ENCODE results near the gene LPCAT2.

Gene LPCAT2

GRCh38 chr16:55505333-55506015 is 3.4 kb upstream of the LPCAT2 start:
- DNase-seq = no peak

GRCh38 chr16:55506083-55506482 is 2.8 kb upstream of the LPCAT2 start:
- DNase-seq = no peak

- DNase-seq = no peak
These were observed 2.2 kb upstream of the LPCAT2 start for GRCh38 chr16:55506708-55507107.

GRCh38 chr16:55508271-55508921 is 476 bp upstream of the LPCAT2 start:
- DNase-seq = no peak

- DNase-seq = no peak
These were observed 1.4 kb downstream of the LPCAT2 start for GRCh38 chr16:55510185-55510805.

GRCh38 chr16:55512941-55513340 is 4.1 kb downstream of the LPCAT2 start:
- no peak for DNase-seq

- no peak for DNase-seq
These were observed 4.7 kb downstream of the LPCAT2 start for GRCh38 chr16:55513616-55514015.

- DNase-seq = no peak
These were observed 6.2 kb downstream of the LPCAT2 start for GRCh38 chr16:55515111-55515510.

GRCh38 chr16:55521792-55522191 is 12.9 kb downstream of the LPCAT2 start:
- DNase-seq = no peak

GRCh38 chr16:55526441-55526840 is 17.6 kb downstream of the LPCAT2 start:
- no peak for DNase-seq

- DNase-seq = no peak
These were observed 19.0 kb downstream of the LPCAT2 start for GRCh38 chr16:55527885-55528284.

- DNase-seq = no peak
These were observed 20.1 kb downstream of the LPCAT2 start for GRCh38 chr16:55529018-55529417.

GRCh38 chr16:55530316-55530856 is 21.5 kb downstream of the LPCAT2 start:
- DNase-seq = no peak

- DNase-seq = no peak
These were observed 23.4 kb downstream of the LPCAT2 start for GRCh38 chr16:55532227-55532626.

- no peak for DNase-seq
These were observed 25.9 kb downstream of the LPCAT2 start for GRCh38 chr16:55534756-55535155.

GRCh38 chr16:55539049-55539448 is 30.2 kb downstream of the LPCAT2 start:
- no peak for DNase-seq

- DNase-seq = no peak
These were observed 30.6 kb downstream of the LPCAT2 start for GRCh38 chr16:55539488-55539887.

GRCh38 chr16:55540221-55540620 is 31.3 kb downstream of the LPCAT2 start:
- no peak for DNase-seq

GRCh38 chr16:55542459-55543082 is 33.7 kb downstream of the LPCAT2 start:
- DNase-seq = no peak

- no peak for DNase-seq
These were observed 34.6 kb downstream of the LPCAT2 start for GRCh38 chr16:55543472-55543871.

GRCh38 chr16:55552621-55553020 is 43.7 kb downstream of the LPCAT2 start:
- DNase-seq = no peak

GRCh38 chr16:55555436-55555835 is 46.6 kb downstream of the LPCAT2 start:
- no peak for DNase-seq

- DNase-seq = no peak
These were observed 48.3 kb downstream of the LPCAT2 start for GRCh38 chr16:55557186-55557585.

- no peak for DNase-seq
These were observed 50.4 kb downstream of the LPCAT2 start for GRCh38 chr16:55559233-55559632.
